Measurements from ENCODE around the gene SDK2.

Gene SDK2

DNA sequence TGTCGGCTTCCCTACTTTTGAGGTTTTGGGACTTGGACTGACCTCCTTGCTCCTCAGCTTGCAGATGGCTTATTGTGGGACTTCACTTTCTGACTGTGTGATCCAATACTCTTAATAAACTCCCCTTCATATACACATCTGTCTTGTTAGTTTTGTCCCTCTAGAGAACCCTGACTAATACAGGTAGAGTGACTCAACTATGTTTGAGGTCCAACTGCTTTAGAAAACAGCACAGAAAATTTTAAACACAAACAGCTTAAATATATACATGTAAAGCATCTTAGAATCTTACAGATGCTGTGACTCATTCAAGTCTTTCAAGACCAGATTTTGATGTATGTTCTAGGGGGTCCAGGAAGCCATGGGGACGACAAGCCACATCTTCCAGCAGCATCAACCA is 11.7 kb downstream of the SDK2 start:
- DNase-seq: no peak

DNA sequence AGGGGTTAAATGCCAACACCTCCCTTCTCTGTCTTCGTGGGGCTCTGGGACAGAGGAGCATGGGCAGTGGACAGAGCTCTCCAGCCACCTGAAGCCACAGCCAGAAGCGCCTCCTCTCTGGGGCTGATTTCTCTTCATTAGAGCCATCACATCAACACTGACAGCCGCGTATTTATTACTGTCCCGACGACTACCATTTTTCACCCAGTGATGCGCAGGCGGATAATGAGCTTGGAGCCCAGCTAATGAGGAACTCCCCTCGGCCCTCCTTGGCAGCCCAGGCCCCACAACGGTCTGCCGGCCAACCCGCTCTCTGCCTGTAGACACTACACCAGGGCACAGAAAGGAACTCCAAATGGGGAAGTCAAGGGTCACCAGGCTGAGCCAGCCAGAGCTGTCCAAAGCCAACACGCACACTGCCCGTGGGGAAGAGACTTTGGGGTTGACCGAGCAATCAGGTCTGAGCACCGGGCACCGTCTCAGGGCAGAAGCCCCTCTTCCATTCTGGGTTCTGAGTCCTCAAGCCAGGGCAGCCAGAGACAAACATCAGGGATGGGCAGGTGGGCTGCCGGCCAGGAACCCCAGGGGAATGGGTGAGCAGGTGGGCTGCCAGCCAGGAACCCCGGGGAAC is 13.2 kb downstream of the SDK2 start:
- no peak for DNase-seq

DNA sequence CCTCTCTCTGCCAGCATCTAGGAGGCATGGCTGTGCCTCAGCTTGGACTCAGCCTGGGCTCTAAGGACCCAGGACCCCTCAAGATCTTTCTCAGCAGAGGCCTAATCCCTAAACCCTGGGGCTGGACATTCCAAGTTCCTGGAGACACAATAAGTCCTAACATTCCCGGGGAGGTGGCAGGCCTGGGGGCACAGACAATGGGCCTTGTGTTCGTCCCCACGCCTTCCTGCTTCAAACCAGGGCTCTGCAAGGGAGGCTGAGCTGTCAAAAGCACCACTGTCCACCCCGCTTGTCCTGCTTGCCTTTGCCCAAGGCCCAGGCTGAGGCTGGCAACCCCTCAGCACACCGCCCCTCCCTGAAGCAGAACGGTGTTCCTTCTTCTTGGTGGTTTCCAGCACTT is 13.7 kb downstream of the SDK2 start:
- no peak for DNase-seq

DNA sequence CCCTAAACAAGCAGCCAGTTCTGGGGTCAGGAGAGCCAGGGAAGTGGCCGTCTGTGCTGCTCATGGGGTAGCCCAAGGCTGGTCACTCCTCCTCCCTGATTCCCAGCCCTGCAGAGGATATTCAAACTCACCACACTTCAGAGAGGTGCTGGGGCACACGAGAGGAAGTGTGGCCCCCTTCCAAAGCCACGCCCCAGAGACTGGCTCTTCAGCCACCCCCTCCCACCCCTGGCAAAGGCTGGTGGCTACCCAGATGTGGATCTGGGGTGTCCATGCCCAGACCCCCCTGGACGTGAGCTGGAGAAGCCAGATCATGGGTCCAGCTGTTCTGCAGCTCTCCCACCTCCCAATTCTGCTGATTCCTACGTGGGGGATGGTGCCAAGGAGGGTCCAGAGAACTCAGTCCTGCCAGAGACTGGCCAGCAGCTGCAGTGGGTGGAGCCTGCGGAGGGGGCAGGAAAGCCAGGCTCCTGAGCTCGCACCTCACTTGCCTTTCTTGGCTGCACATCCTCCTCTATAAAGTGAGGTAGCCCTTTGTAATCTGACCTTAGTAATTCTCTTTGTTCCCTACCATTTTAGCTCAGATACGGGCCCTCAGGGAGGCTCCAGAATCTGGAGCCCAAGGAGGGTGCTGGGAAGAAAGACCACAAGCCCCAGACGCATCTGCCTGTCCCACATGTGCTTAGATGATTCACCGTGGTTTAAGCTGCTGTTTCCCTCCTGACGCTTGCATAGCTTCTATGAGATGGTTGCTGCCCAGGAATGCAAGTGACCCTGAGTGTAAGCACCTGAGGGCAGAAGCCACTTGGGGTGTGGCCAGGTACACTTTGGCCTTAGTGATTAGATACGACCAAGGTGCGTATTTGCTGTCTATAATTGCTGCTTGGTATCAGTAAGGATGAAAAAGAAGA is 15.3 kb downstream of the SDK2 start:
- DNase-seq: no peak

DNA sequence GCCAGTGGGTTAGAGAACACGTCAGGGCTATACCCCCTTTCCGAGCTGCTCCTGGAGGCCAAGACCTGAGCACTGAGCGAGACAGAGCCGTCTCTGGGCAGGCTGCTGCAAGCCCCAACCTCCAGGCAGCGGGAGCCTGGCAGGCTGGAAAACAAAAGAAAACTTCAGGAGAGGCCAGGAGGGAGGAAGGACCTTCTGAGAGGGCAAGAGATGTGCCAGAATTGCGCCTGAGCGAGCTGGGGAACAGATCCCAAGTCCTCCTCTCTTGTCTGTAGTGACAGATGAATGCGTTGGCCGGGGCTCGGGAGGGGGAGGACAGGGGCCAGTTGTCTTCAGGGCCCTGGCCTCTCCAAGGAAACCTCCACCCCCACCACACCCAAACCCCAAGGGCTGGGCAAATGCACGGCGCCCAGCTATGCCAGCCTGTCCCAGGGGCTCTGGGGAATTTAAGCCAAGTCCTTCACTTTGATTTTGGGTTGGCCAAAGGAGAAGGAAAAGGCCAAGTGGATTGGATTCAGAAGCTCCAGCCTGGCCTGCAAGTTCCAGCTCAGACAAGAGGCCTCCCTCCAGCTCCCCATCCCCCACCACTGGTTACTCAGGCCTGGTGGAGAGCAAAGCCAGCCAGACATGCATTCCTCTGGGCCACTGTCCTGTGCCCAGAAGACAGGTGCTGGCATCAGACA is 18.1 kb downstream of the SDK2 start:
- no peak for DNase-seq

DNA sequence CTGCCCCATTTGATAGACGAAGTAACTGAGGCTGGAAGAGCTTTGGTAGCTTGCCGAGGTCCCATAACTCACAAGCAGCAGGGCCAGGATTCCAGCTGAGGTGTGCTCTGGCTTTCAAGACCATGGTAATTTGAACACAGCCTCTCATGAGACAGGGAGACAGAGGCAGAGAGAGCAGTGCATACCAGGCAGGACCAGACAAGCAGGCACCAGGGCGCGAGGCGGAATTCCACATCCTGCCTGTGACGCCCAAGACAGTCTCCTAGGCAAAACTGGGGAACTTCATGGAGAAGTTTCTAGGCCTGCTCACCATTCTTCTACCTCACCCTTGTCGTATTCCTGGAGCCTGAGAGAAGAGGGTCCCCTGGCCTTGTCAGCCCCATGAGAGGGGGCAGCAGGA is 19.2 kb downstream of the SDK2 start:
- DNase-seq: no peak

DNA sequence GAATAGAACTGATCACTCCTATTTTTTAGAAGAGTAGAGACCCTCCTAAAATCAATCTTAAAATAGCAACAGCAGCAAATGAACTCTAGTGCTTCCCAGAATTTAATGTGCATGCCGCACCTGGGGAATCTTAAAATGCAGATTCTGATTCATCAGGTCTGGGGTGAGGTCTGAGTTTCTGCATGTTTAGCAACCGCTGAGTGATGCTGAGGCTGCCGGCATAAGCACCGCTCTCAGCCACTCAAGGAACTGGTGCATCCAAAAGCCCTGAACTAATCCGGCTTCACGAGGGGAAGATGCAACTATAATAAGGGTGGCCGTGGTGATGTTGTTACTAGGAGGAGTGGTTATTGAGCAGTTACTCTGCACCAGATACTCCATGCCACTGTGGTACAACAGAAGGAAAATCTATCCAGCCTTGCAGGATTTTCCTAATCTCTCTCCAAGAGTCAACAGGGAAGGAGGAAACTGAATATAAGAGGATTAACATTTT is 19.7 kb downstream of the SDK2 start:
- no peak for DNase-seq

DNA sequence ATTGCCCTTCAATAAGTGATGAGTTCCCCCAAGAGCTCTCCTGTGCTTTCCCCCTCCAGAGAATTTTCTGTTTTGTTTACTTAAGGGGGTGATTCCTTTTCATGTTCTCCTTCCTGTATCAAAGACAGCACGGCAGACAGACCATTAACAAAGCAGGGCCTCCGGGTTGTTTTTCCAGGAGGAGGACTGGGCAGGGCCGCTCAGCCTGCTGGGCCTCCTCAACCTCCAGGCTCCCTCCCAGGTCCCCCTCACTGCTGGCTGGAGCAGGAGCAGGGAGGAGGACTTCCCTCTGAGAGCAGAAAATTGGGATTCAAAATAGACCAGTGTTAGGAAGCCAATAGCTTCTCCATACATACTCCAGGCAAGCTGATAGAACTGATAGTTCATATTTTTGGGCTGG is 20.4 kb downstream of the SDK2 start:
- no peak for DNase-seq

DNA sequence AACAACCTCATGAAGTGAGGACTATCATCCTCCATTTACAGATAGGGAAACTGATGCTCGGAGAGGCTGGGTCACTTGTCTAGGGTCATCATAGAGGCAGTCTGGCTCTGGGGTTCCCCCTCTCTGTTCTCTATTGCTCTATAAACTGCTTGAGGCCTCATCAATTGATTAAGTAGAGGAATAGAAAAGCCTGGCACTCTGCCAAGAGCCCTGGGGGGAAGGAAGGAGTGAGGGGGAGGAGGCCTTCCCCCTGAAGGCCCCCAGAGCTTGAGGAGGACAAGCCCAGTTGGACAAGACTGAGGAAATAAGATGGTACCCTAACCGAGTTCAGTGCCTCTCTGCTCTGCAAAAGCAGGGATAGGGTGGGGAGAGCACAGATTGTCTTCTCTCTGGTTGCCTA is 21.0 kb downstream of the SDK2 start:
- no peak for DNase-seq

DNA sequence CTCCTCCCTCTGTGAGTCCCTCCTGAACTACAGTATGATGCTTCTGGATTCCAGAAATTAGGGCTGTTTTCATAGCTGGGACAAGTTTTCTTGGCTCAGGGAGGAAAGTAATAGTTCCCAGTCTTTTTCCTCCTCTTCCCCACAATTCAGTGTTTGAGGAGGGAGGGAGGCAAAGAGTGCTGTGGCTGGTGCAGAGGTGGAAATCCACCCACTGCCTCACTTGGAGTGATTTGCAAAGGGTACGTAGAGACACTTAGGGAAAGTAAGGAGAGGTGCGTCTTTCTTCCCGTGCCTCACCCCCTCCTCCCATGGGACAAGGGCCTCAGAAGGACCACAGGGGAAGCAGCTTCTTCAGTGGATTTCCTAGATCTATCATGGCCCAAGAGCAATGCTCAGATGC is 21.9 kb downstream of the SDK2 start:
- DNase-seq: no peak

DNA sequence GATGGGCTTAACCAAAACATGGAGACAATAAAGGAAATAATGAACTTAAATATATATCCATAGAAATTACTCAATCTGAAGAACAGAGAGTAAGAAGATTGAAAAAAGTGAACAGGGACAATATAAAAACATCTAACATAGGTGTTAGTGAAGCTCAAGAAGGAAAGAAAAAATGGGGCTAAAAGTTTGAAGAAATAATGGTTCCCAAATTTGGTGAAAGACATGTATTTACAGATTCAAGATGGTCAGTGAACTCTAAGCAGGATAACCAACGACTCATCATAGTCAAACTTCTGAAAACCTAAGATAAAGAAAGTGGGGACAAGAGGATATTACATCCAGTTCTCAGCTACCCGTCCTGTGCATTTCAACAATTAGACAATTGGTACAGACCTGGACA is 22.6 kb downstream of the SDK2 start:
- no peak for DNase-seq

DNA sequence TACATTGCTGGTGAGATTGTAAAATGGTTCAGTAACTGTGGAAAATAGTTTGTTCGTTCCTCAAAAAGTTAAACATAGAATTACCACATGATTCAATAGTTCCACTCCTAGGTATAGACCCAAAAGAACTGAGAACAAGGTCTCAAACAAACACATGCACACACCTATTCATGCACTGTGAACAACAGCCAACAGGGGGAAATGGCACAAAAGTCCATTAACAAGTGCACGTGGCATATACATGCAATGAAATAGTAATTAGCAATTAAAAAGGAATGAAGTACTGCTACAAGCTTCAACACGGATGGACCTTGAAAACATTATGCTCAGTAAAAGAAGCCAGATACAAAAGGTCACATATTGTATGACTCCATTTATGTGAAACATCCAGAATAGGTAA is 23.8 kb downstream of the SDK2 start:
- no peak for DNase-seq

DNA sequence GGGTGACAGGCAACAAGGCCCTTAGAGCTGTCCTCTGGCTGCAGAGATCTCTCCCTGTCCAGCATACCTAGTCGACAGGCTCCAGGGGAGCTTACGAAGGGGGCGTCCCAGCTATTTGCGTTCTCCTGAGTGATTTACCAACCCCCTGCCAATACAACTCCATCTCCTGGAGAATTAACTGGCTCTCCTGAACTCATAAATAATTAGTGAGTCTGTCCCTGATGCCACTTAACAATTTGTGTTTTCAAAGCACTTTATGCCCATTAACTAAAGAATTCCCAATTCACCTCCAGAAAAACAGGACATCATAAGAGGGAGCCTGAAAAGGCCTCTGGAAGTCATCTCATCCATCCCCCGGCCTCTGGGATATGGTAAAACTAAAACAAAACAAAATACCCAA is 26.7 kb downstream of the SDK2 start:
- DNase-seq: no peak

DNA sequence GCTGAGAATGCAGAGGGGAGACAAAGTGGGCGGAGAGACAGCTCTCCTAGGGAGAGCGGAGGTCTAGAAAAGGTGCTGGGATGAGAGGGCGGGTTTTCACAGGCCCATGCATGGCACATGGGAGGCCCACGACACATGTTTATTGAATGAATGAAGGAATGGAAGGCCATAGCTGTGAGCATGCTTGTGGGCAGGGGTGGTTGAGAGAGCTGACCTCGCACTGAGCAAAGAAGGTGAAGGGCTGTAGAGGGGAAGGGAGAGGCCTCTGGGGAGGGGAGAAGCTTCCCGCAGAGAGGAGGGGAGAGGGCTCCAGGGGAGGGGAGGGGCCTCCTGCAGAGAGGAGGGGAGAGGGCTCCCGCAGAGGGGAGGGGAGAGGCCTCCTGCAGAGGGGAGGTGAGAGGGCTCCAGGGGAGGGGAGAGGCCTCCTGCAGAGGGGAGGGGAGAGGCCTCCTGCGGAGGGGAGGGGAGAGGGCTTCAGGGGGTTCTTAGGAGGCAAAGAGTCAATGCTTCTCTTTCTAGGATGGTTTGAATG is 27.3 kb downstream of the SDK2 start:
- DNase-seq: no peak

DNA sequence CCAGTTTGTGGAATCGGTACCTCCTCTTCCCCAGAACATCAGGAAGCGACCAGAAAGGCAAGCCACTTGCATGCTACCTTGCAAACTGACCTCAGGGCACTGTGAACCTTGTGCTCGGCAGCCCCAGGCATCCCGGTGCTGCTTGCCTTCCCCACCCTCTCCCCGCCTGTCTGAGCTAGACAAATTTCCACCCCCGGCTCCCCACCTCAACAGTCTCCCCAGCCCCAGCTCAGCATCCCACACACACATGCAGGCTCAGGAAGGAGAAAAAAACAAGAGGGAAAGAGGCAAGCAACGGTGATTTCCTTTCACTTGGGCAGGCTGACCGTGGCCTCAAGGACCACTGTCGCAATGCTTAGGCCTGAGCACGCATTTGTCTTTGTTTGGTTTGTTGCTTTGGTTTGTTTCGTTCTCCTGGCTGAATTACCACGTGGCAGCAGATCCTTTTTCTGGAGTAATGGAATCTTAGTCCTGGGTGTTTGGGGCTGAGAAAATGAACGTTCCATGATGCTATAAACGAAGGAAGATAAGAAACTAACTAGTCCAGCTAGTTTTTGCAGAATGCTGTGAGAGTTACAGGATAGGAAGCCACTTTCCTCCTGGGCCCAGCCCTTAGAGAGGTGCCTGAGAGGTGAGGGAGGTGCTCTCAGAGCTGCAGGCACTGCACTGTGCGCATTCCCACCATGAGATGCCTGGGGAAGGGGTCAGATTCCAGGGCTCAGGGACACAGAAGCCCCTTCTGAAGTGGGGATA is 27.9 kb downstream of the SDK2 start:
- no peak for DNase-seq

DNA sequence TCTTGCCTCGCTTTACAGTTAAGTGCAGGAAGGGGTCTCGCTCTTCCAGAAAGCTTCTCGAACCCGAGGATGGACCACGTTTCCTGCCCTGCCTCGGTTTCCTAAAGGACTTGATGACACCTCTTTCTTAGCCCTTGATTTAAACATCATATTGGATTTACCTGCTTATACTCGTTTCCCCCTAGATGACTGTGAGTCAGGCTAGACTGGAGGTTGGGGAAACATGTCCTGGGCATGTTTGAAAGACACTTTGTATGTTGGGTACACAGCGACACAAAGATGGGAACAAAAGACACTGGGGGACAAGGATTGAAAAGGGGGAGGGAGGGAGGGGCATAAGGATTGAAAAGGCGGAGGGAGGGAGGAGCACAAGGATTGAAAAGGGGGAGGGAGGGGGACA is 30.0 kb downstream of the SDK2 start:
- no peak for DNase-seq

DNA sequence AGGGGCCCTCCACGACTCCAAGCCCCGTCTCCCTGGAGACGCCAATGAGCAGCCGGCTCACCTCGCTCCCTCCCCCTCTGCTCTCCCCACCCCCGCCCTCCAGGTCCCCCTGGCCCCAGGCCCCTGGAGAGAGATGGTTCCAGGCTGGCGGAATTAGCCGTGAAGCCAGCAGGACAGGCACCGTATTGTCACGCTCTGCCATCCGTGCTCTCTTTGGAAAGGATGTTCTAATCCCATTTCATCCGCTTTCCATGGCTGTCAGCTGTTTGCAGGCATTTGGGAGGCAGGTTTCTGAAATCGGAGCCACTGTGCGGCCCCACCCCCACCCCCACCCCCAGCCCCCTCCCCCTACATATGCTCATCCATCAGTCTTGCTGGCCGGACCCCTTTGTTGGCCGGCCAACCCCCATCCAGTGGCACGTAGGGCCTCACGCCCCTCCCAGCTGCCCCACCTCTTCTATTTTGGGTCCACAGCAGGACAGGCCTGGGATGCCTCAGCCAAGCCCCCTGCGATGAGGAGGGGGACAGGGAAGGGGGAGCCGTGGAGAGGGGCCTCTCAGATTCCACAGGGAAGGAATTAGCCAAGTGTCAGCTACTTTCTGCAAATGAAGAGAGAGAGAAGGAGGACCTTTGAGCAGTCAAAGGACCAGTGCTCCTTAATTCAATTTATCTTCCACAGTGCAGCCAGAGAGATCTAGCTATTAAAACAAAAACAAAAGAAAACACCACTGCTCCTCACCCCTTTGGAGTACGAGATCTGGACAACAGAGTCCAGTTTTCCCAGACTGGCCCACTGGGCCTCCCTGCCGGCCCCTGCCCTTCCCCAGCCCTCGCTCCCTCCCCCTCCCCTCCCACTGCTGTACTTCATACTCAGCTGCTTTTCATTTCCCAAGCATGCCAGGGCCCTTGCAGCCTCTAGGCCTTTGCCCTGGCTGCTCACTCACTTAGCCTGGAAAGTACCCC is 30.7 kb downstream of the SDK2 start:
- no peak for DNase-seq

DNA sequence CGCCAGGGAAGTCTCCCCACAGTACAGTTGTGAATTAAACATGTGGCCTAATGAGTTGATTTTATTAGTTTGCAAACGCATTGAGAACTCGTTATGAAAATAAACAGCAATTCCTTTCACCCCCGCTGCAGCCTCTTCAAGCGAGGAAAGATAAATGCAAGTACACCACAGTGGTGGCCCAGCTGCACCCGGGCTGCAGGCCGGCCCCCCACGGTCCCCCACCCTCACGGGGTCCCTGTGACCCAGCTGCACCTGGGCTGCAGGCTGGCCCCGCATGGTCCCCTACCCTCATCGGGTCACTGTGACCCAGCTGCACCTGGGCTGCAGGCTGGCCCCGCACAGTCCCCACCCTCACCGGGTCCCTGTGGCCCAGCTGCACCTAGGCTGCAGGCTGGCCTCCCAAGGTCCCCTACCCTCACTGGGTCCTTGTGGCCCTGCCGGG is 32.2 kb downstream of the SDK2 start:
- no peak for DNase-seq

DNA sequence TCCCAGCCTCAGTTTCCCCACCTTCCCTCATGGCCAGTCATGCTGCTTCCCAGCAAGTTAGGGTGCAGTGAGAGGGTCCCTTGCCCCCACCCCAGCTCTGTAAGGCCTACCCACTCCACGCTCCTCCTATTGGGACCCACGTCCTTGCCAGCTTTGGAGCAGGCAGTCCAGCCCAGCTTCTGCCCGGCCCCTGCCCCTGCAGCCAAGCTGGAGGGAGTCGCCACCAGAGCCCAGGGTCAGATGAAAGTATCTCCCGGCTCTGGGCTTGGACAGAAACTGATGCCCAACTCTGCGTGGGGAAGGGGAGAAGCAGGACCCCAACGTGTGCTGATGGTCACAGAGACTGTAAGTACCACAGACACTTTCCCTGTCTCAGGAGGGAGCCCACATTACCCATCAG is 32.6 kb downstream of the SDK2 start:
- no peak for DNase-seq

DNA sequence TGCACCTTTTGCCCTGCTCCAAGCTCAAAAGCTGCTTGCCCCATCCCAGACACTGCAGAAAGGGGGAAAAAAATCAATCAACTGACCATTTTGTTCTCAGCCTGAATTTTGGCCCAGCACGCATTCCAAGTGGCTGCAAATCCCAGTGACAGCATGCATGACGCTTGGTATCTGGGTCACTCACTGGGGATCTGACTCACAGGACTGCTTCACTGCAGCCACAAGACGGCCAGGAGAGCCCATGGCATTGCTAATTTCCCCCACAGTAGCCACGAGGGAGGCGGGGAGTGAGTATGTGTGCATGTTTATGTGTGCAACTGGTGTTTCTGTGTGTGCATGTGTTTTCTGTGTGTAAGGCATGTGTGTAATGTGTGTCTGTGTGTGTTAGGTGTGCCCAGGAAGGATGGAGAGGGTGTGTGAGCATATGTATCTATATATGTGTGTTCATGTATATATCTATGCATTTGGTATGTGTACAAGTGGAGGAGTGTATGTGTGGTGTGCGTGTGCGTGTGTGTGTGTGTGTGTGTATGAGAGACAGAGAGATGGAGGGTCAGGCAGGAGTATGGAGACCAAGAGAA is 33.8 kb downstream of the SDK2 start:
- DNase-seq: no peak

DNA sequence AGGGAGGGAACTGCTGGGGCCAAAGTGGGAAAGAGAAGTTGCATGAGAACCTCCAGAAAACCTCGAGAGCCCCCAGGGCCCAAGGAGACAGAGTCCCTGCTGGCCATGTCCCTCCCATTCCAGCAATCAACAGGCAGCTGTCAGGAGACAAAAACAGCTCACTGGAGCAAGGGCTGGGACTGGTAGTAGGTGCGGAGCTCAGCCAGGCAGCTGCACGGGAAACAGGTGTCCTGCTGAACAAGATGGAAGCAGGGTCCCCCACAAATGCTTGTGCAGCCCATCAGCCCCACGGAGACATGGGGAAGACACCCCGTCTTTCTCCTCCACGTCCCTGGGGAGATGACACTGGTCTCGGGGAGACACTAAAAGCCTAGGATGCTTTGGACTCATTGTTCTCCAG is 34.5 kb downstream of the SDK2 start:
- DNase-seq: no peak

Data from RPMI8226 (cell line).